HCT116 (cell line): ENCODE data around the gene FAM83B. TPM values are rescaled to one million over a fixed set of nuclear protein-coding genes. Genes with fewer than 3 reads are reported as not detected.

Experiments used
- ATAC-seq: fragments of 200-7000 bp; cut with Tn5 transposase; 2 replicates; pipeline ENCODE4 v1.9.1; 2020; ENCODE audit warnings: mild to moderate bottlenecking, moderate library complexity
- BruUV-seq: library from RNA; stranded (reverse); fragments of 400-500 nt; replicated peaks from 2 replicates; lab custom pipeline; 2021; lab: Mats Ljungman, UMichigan
- CTCF ChIA-PET: fragments of 300-600 bp; sonication (Branson Sonifier 250); formaldehyde crosslinking; loops from one replicate; lab custom pipeline; 2021; ENCODE audit warnings: antibody characterized with exemption; lab: Charles Lee
- POLR2A ChIA-PET: fragments of 300-600, 350-600 bp; sonication (Branson Sonifier 250); formaldehyde crosslinking; loops from one replicate; lab custom pipeline; 2021; ENCODE audit warnings: antibody characterized with exemption; lab: Charles Lee
- RAD21 ChIA-PET, 2 experiments: fragments of 300-600 bp; sonication (Branson Sonifier 250); formaldehyde crosslinking; loops; one replicate each; lab custom pipeline; 2023; ENCODE audit warnings: low total read pairs in 2 of 2; ENCODE audit not compliant: uncharacterized antibody in 2 of 2, unreplicated experiment in 2 of 2, low non-redundant PET in 1 of 2; lab: Charles Lee
- DNase-seq: peaks from one replicate; pipeline ENCODE4 v3.0.0-alpha.2; 2010; ENCODE audit warnings: low read depth, low spot score
- H2AFZ ChIP-seq: fragments of 200-600 bp; shearing (Covaris generic), sonication (generic); 2 replicates; pipeline ENCODE4 v1.6.1; 2017; ENCODE audit warnings: low read depth, mixed run types, mixed read lengths, antibody characterized with exemption, low read length; ENCODE audit not compliant: poor library complexity, severe bottlenecking
- H3K27ac ChIP-seq: 2 replicates; pipeline ENCODE4 v1.5.1; 2012; ENCODE audit warnings: low read depth, low read length
- H3K27me3 ChIP-seq: fragments of 200-600 bp; sonication (generic); 2 replicates; pipeline ENCODE4 v1.6.1; 2016; ENCODE audit warnings: mixed run types, low read length, mixed read lengths; ENCODE audit not compliant: insufficient read depth
- H3K36me3 ChIP-seq, 2 experiments: fragments of 200-500 bp in 1 of 2; fragments of 200-600 bp in 1 of 2; sonication (Bioruptor generic) in 1 of 2; sonication (generic) in 1 of 2; 2 replicates each; pipeline versions ENCODE4 v1.5.1 to v1.6.1; 2014 to 2016; ENCODE audit warnings: low read length in 2 of 2, inconsistent platforms in 1 of 2, mixed read lengths in 1 of 2, mixed run types in 1 of 2; ENCODE audit not compliant: insufficient read depth in 2 of 2, control insufficient read depth in 1 of 2
- H3K4me1 ChIP-seq, 2 experiments: fragments of 200-600 bp in 1 of 2; sonication (generic) in 1 of 2; 2 replicates each; pipeline versions ENCODE4 v1.5.1 to v1.6.1; 2012 to 2017; ENCODE audit warnings: low read length in 2 of 2, inconsistent platforms in 1 of 2, mild to moderate bottlenecking in 1 of 2, mixed read lengths in 1 of 2, mixed run types in 1 of 2, moderate library complexity in 1 of 2; ENCODE audit not compliant: insufficient read depth in 2 of 2, control insufficient read depth in 1 of 2
- H3K4me2 ChIP-seq: fragments of 200-600 bp; sonication (generic); 2 replicates; pipeline ENCODE4 v1.6.1; 2017; ENCODE audit warnings: mixed run types, low read length, mixed read lengths
- H3K4me3 ChIP-seq, 2 experiments: fragments of 200-600 bp in 1 of 2; sonication (generic) in 1 of 2; replicated peaks in 1 of 2; 2 replicates each; pipeline ENCODE4 v1.5.1; 2011 to 2016; ENCODE audit warnings: low read length in 2 of 2, control low read depth in 1 of 2, low read depth in 1 of 2, mild to moderate bottlenecking in 1 of 2, mixed read lengths in 1 of 2, mixed run types in 1 of 2
- H3K79me2 ChIP-seq: fragments of 200-600 bp; sonication (generic); 2 replicates; pipeline ENCODE4 v1.6.1; 2017; ENCODE audit warnings: mild to moderate bottlenecking, mixed run types, low read length, moderate library complexity, mixed read lengths; ENCODE audit not compliant: insufficient read depth
- H3K9ac ChIP-seq: fragments of 200-600 bp; sonication (generic); 2 replicates; pipeline ENCODE4 v1.6.1; 2016; ENCODE audit warnings: low read length, mixed read lengths
- H3K9me2 ChIP-seq: fragments of 200-600 bp; sonication (generic), shearing (Covaris generic); 2 replicates; pipeline ENCODE4 v1.6.1; 2017; ENCODE audit warnings: mixed run types, mild to moderate bottlenecking, moderate library complexity; ENCODE audit not compliant: insufficient read depth
- H3K9me3 ChIP-seq, 2 experiments: fragments of 200-500 bp in 1 of 2; fragments of 200-600 bp in 1 of 2; sonication (Bioruptor generic) in 1 of 2; sonication (generic) in 1 of 2; 2 replicates each; pipeline ENCODE4 v1.6.1; 2014 to 2017; ENCODE audit warnings: low read length in 2 of 2, mixed read lengths in 2 of 2, inconsistent platforms in 1 of 2, low read depth in 1 of 2, mild to moderate bottlenecking in 1 of 2, mixed run types in 1 of 2, moderate library complexity in 1 of 2; ENCODE audit not compliant: control insufficient read depth in 1 of 2, insufficient read depth in 1 of 2
- H4K20me1 ChIP-seq: fragments of 200-600 bp; sonication (generic), shearing (Covaris generic); 2 replicates; pipeline ENCODE4 v1.6.1; 2017; ENCODE audit warnings: mixed run types, mild to moderate bottlenecking, moderate library complexity; ENCODE audit not compliant: insufficient read depth
- CBX3 ChIP-seq: IDR thresholded peaks from 2 replicates; pipeline ENCODE4 v1.6.1; 2012; ENCODE audit warnings: low read depth
- EGR1 ChIP-seq: IDR thresholded peaks from 2 replicates; pipeline ENCODE4 v1.6.1; 2012; ENCODE audit warnings: low read depth
- ELF1 ChIP-seq: IDR thresholded peaks from 2 replicates; pipeline ENCODE4 v1.6.1; 2012; ENCODE audit warnings: low read depth, borderline replicate concordance
- EZH2 ChIP-seq: fragments of 200-600 bp; sonication (generic); IDR thresholded peaks from 2 replicates; pipeline ENCODE4 v1.6.1; 2017; ENCODE audit warnings: antibody characterized with exemption, mixed run types
- EZH2phosphoT487 ChIP-seq: fragments of 200-600 bp; IDR thresholded peaks from 2 replicates; pipeline ENCODE4 v1.6.1; 2018; ENCODE audit warnings: antibody characterized with exemption, borderline replicate concordance
- FOSL1 ChIP-seq: IDR thresholded peaks from 2 replicates; pipeline ENCODE4 v1.6.1; 2012; ENCODE audit warnings: low read depth
- JUND ChIP-seq: IDR thresholded peaks from 2 replicates; pipeline ENCODE4 v1.6.1; 2012
- POLR2A ChIP-seq: IDR thresholded peaks from 2 replicates; pipeline ENCODE4 v1.7.0; 2011; ENCODE audit warnings: borderline replicate concordance; ENCODE audit not compliant: insufficient read depth, insufficient read length; ENCODE audit errors: extremely low read depth
- POLR2AphosphoS5 ChIP-seq: IDR thresholded peaks from 2 replicates; pipeline ENCODE4 v1.6.1; 2011; ENCODE audit warnings: mild to moderate bottlenecking, low read depth, low read length, moderate library complexity
- SIN3A ChIP-seq: IDR thresholded peaks from 2 replicates; pipeline ENCODE4 v1.6.1; 2012; ENCODE audit warnings: low read depth
- SRF ChIP-seq: IDR thresholded peaks from 2 replicates; pipeline ENCODE4 v1.6.1; 2012; ENCODE audit warnings: low read depth
- TCF7L2 ChIP-seq: IDR thresholded peaks from 2 replicates; pipeline ENCODE4 v1.7.0; 2011; ENCODE audit warnings: borderline replicate concordance, inconsistent platforms; ENCODE audit not compliant: insufficient read depth, insufficient read length; ENCODE audit errors: extremely low read depth
- YY1 ChIP-seq: IDR thresholded peaks from 2 replicates; pipeline ENCODE4 v1.6.1; 2011; ENCODE audit warnings: low read length, low read depth, moderate library complexity, mild to moderate bottlenecking; ENCODE audit not compliant: insufficient replicate concordance; ENCODE audit errors: extremely low read depth
- intact Hi-C: fragments of 100-400 bp; cut with micrococcal nuclease; formaldehyde crosslinking; loops from 2 replicates; pipeline ENCODE4 v1.10.0; 2022
- total RNA-seq: library from RNA; stranded (reverse); gene quantifications from one replicate; pipeline ENCODE4 v1.2.1, GENCODE V29; 2021; ENCODE audit not compliant: unreplicated experiment
- TF ChIP-seq, protein P1 (sequence below): IDR thresholded peaks from 2 replicates; pipeline ENCODE4 v1.6.1; 2011; ENCODE audit warnings: mild to moderate bottlenecking, low read length, moderate library complexity; ENCODE audit not compliant: insufficient replicate concordance; ENCODE audit errors: extremely low read depth
- TF ChIP-seq, protein P2 (sequence below): IDR thresholded peaks from 2 replicates; pipeline ENCODE4 v1.6.1; 2012; ENCODE audit warnings: low read depth
- TF ChIP-seq, protein P3 (sequence below): IDR thresholded peaks from 2 replicates; pipeline ENCODE4 v1.6.1; 2012

The FAM83B gene
- total RNA-seq, 1 experiment from 2014 or later: 16.9 TPM

DNA sequence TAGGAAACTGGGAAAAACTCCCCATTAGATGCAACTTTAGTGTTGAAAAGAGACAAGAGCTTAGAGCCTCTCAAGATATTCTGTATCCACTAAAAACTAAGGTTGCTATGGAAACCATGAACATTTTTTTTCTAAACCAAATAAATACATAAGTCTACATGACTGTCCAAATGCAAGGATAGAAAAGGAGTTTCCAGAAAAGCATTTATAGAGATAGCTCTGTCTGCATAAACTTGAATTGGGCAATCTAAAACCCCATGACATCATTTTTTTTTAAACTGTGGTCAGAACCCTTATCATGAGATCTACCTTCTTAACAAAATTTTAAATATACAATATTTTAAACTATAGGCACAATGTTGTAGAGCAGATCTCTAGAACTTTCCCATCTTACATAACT is 36.4 kb upstream of the FAM83B start:
- no peaks in the 10 kb centered on the region for H3K36me3 ChIP-seq
- BruUV-seq: no TSS peak
- TF ChIP-seq POLR2AphosphoS5: no peak
- no peak for TF ChIP-seq TCF7L2
- no peak for TF ChIP-seq ELF1
- no peak for TF ChIP-seq EZH2
- no peak for TF ChIP-seq EZH2phosphoT487
- TF ChIP-seq JUND: no peak
- TF ChIP-seq YY1: no peak
- no peak for TF ChIP-seq FOSL1
- TF ChIP-seq, protein P1, sequence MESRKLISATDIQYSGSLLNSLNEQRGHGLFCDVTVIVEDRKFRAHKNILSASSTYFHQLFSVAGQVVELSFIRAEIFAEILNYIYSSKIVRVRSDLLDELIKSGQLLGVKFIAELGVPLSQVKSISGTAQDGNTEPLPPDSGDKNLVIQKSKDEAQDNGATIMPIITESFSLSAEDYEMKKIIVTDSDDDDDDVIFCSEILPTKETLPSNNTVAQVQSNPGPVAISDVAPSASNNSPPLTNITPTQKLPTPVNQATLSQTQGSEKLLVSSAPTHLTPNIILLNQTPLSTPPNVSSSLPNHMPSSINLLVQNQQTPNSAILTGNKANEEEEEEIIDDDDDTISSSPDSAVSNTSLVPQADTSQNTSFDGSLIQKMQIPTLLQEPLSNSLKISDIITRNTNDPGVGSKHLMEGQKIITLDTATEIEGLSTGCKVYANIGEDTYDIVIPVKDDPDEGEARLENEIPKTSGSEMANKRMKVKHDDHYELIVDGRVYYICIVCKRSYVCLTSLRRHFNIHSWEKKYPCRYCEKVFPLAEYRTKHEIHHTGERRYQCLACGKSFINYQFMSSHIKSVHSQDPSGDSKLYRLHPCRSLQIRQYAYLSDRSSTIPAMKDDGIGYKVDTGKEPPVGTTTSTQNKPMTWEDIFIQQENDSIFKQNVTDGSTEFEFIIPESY: no peak
- no peak for TF ChIP-seq SIN3A
- TF ChIP-seq CBX3: no peak
- TF ChIP-seq, protein P2, sequence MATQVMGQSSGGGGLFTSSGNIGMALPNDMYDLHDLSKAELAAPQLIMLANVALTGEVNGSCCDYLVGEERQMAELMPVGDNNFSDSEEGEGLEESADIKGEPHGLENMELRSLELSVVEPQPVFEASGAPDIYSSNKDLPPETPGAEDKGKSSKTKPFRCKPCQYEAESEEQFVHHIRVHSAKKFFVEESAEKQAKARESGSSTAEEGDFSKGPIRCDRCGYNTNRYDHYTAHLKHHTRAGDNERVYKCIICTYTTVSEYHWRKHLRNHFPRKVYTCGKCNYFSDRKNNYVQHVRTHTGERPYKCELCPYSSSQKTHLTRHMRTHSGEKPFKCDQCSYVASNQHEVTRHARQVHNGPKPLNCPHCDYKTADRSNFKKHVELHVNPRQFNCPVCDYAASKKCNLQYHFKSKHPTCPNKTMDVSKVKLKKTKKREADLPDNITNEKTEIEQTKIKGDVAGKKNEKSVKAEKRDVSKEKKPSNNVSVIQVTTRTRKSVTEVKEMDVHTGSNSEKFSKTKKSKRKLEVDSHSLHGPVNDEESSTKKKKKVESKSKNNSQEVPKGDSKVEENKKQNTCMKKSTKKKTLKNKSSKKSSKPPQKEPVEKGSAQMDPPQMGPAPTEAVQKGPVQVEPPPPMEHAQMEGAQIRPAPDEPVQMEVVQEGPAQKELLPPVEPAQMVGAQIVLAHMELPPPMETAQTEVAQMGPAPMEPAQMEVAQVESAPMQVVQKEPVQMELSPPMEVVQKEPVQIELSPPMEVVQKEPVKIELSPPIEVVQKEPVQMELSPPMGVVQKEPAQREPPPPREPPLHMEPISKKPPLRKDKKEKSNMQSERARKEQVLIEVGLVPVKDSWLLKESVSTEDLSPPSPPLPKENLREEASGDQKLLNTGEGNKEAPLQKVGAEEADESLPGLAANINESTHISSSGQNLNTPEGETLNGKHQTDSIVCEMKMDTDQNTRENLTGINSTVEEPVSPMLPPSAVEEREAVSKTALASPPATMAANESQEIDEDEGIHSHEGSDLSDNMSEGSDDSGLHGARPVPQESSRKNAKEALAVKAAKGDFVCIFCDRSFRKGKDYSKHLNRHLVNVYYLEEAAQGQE: no peak
- TF ChIP-seq, protein P3, sequence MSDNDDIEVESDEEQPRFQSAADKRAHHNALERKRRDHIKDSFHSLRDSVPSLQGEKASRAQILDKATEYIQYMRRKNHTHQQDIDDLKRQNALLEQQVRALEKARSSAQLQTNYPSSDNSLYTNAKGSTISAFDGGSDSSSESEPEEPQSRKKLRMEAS: no peak
- no peak for TF ChIP-seq EGR1
- TF ChIP-seq SRF: no peak
- no peak for TF ChIP-seq POLR2A
- CTCF ChIA-PET: no interaction called here
- no peaks in the 10 kb centered on the region for H3K4me1 ChIP-seq
- no peaks in the 10 kb centered on the region for H3K27me3 ChIP-seq
- no peaks in the 10 kb centered on the region for H3K79me2 ChIP-seq
- H3K9me3 ChIP-seq: no peaks in the 10 kb centered on the region
- no peak overlapping the region for H3K4me2 ChIP-seq
- no peak overlapping the region for H3K4me3 ChIP-seq
- POLR2A ChIA-PET: no interaction called here
- no peak overlapping the region for H3K27ac ChIP-seq
- intact Hi-C loops: no loop called here
- DNase-seq: no peak
- H3K9ac ChIP-seq: no peak overlapping the region
- no peaks in the 10 kb centered on the region for H3K9me2 ChIP-seq
- no peaks in the 10 kb centered on the region for H4K20me1 ChIP-seq
- H2AFZ ChIP-seq: no peak overlapping the region
- RAD21 ChIA-PET: no interaction called here
- no peak for ATAC-seq
